CD4-positive, CD25-positive, alpha-beta regulatory T cell (primary cell): Measurements from ENCODE around the gene MCEE. TPM values are rescaled to one million over a fixed set of nuclear protein-coding genes. Genes with fewer than 3 reads are reported as not detected.
"Not testable (repeated sequence)": the region's sequence is repeated elsewhere in the genome, so short reads cannot be mapped to it uniquely, and the experiment has no call there.

Experiments
- ATAC-seq, 2 donors: fragments of 150-1000 bp; cut with Tn5 transposase; one replicate each; pipeline ENCODE4 v1.10.0; 2021; ENCODE audit warnings: low read depth in 2 of 2, moderate number of reproducible peaks in 2 of 2, moderate library complexity in 1 of 2
- DNase-seq, 3 donors: peaks; one replicate each; pipeline versions ENCODE4 v3.0.0 to v3.0.0-alpha.2; 2012 to 2022; ENCODE audit warnings: mixed read lengths in 1 of 3
- H3K27ac ChIP-seq: one replicate; pipeline ENCODE4 v1.7.0; 2013; ENCODE audit warnings: mild to moderate bottlenecking, low read length; ENCODE audit not compliant: insufficient read depth, poor library complexity, severe bottlenecking
- H3K27me3 ChIP-seq: one replicate; pipeline ENCODE4 v1.7.0; 2013; ENCODE audit warnings: low read length; ENCODE audit not compliant: control insufficient read depth, insufficient read depth
- H3K36me3 ChIP-seq: one replicate; pipeline ENCODE4 v1.7.0; 2013; ENCODE audit warnings: mild to moderate bottlenecking, low read length, moderate library complexity; ENCODE audit not compliant: control insufficient read depth, insufficient read depth
- H3K4me1 ChIP-seq: 2 replicates; pipeline ENCODE4 v1.7.0; 2013; ENCODE audit warnings: mild to moderate bottlenecking, low read length; ENCODE audit not compliant: insufficient read depth, control insufficient read depth, poor library complexity, severe bottlenecking
- H3K4me3 ChIP-seq: one replicate; pipeline ENCODE4 v1.7.0; 2013; ENCODE audit warnings: low read depth, mild to moderate bottlenecking, low read length, moderate library complexity
- H3K9me3 ChIP-seq, 2 experiments: 1 replicate in 1 of 2; 2 replicates in 1 of 2; pipeline ENCODE4 v1.7.0; 2013; ENCODE audit warnings: low read length in 2 of 2, mild to moderate bottlenecking in 1 of 2, moderate library complexity in 1 of 2; ENCODE audit not compliant: control insufficient read depth in 2 of 2
- H3K27ac Mint-ChIP-seq, 3 donors: one replicate each; pipeline ENCODE4 v1.8.0; 2020 to 2022; ENCODE audit warnings: mild to moderate bottlenecking in 3 of 3, mixed read lengths in 3 of 3, moderate library complexity in 2 of 3
- H3K27me3 Mint-ChIP-seq: one replicate; pipeline ENCODE4 v1.8.0; 2022; ENCODE audit warnings: mild to moderate bottlenecking, mixed read lengths
- H3K36me3 Mint-ChIP-seq: one replicate; pipeline ENCODE4 v1.8.0; 2020; ENCODE audit warnings: mixed read lengths
- H3K4me1 Mint-ChIP-seq, 4 donors: one replicate each; pipeline ENCODE4 v1.8.0; 2020 to 2022; ENCODE audit warnings: mixed read lengths in 4 of 4, mild to moderate bottlenecking in 1 of 4
- H3K4me3 Mint-ChIP-seq, 4 donors: one replicate each; pipeline ENCODE4 v1.8.0; 2020 to 2022; ENCODE audit warnings: mild to moderate bottlenecking in 4 of 4, mixed read lengths in 4 of 4, moderate library complexity in 3 of 4
- H3K9me3 Mint-ChIP-seq, 7 donors: one replicate each; pipeline ENCODE4 v1.8.0; 2020 to 2022; ENCODE audit warnings: mixed read lengths in 7 of 7, mild to moderate bottlenecking in 3 of 7, moderate library complexity in 2 of 7
- polyA plus RNA-seq, 4 donors: library from polyadenylated mRNA; unstranded; fragments of 300-500 nt; fragmentation: Illumina TruSeq; gene quantifications; one replicate each; pipeline ENCODE4 v1.2.3, GENCODE V29; 2021
- total RNA-seq: library from RNA; stranded (reverse); gene quantifications from one replicate; pipeline ENCODE4 v1.2.3, GENCODE V29; 2022

Gene MCEE
- 12.8 TPM for total RNA-seq
- 10 to 100 TPM; 24.6 to 38.2 (median 33.4) TPM for polyA plus RNA-seq

- no peaks in the 10 kb centered on the region for H3K9me3 Mint-ChIP-seq
- H3K4me3 Mint-ChIP-seq, result no peak within 1 kb of the TSS
- Histone ChIP-seq H3K9me3 (no peaks in the 10 kb centered on the region), H3K4me3 (peak within 1 kb of the TSS; percentile 94), H3K27me3 (no peaks in the 10 kb centered on the region), H3K36me3 (peaks cover 18% of the 10 kb centered on the region), H3K27ac (peak within 1 kb of the TSS; percentile 88), H3K4me1 (peaks cover 44% of the 10 kb centered on the region)
- ATAC-seq (peak; percentile 91 to 92), DNase-seq (peak; percentile 83 to 94 (median 90))
- H3K27me3 Mint-ChIP-seq, result no peaks in the 10 kb centered on the region
- H3K4me1 Mint-ChIP-seq, result peaks cover 5 to 29% (median 21%) of the 10 kb centered on the region in 4 donors
- H3K27ac Mint-ChIP-seq, result peak within 1 kb of the TSS in 1 of 3 donors; percentile 99
- peaks cover 6% of the 10 kb centered on the region for H3K36me3 Mint-ChIP-seq
Measured at GRCh38 chr2:71130152-71130904, at the start of gene MCEE, which contains the start of gene MPHOSPH10. Gene MCEE (minus strand): TSS chr2:71130229. CDS start chr2:71130219, 10 bp downstream. Gene MPHOSPH10 (plus strand): TSS chr2:71130634. CDS start chr2:71130666, 32 bp downstream.

GRCh38 chr2:71178836-71179235 is 48.8 kb upstream of the MCEE start:
- not testable (repeated sequence) for H3K27me3 Mint-ChIP-seq, H3K4me1 Mint-ChIP-seq, H3K9me3 ChIP-seq, H3K9me3 Mint-ChIP-seq, H3K27me3 ChIP-seq, DNase-seq, H3K36me3 Mint-ChIP-seq, H3K4me3 Mint-ChIP-seq, H3K4me1 ChIP-seq, H3K36me3 ChIP-seq, ATAC-seq, H3K27ac ChIP-seq, H3K4me3 ChIP-seq, H3K27ac Mint-ChIP-seq

GRCh38 chr2:71174207-71174606 is 44.2 kb upstream of the MCEE start:
- Mint-ChIP-seq H3K9me3 (peaks cover 0 to 2% (median 0%) of the 10 kb centered on the region in 7 donors), H3K36me3 (no peaks in the 10 kb centered on the region), H3K4me1 (peaks cover 0 to 3% (median 0%) of the 10 kb centered on the region in 4 donors), H3K27me3 (peaks cover 4% of the 10 kb centered on the region), H3K27ac (no peak overlapping the region), H3K4me3 (no peak overlapping the region)
- Histone ChIP-seq H3K27ac (no peak overlapping the region), H3K4me3 (no peak overlapping the region), H3K27me3 (peaks cover 2% of the 10 kb centered on the region), H3K4me1 (no peaks in the 10 kb centered on the region), H3K36me3 (no peaks in the 10 kb centered on the region), H3K9me3 (no peaks in the 10 kb centered on the region)
- ATAC-seq (no peak), DNase-seq (no peak)

- Mint-ChIP-seq H3K4me1 (peaks cover 0 to 3% (median 0%) of the 10 kb centered on the region in 4 donors), H3K9me3 (peaks cover 0 to under 1% (median 0%) of the 10 kb centered on the region in 7 donors), H3K36me3 (no peaks in the 10 kb centered on the region), H3K27me3 (peaks cover 4% of the 10 kb centered on the region), H3K4me3 (no peak overlapping the region), H3K27ac (no peak overlapping the region)
- Histone ChIP-seq H3K27me3 (peaks cover 2% of the 10 kb centered on the region), H3K9me3 (no peaks in the 10 kb centered on the region), H3K4me3 (no peak overlapping the region), H3K36me3 (no peaks in the 10 kb centered on the region), H3K4me1 (no peaks in the 10 kb centered on the region), H3K27ac (no peak overlapping the region)
- no peak for DNase-seq
- no peak for ATAC-seq
Measured at GRCh38 chr2:71173096-71173495, 43.1 kb upstream of the MCEE start.

- Mint-ChIP-seq H3K9me3 (peaks cover 0 to 5% (median 0%) of the 10 kb centered on the region in 7 donors), H3K4me3 (no peak overlapping the region), H3K27ac (no peak overlapping the region), H3K4me1 (no peaks in the 10 kb centered on the region), H3K27me3 (peaks cover 13% of the 10 kb centered on the region), H3K36me3 (no peaks in the 10 kb centered on the region)
- Histone ChIP-seq H3K36me3 (no peaks in the 10 kb centered on the region), H3K9me3 (no peaks in the 10 kb centered on the region), H3K4me3 (no peak overlapping the region), H3K4me1 (no peaks in the 10 kb centered on the region), H3K27ac (no peak overlapping the region), H3K27me3 (no peaks in the 10 kb centered on the region)
- ATAC-seq, result no peak
- no peak for DNase-seq
Measured at GRCh38 chr2:71166812-71167211, 36.8 kb upstream of the MCEE start.

- Mint-ChIP-seq H3K27me3 (peaks cover 13% of the 10 kb centered on the region), H3K4me1 (peaks cover 0 to 8% (median 2%) of the 10 kb centered on the region in 4 donors), H3K27ac (peak overlapping the region in 2 of 3 donors; percentile 49 to 69), H3K4me3 (no peak overlapping the region), H3K9me3 (peaks cover 0 to 3% (median 0%) of the 10 kb centered on the region in 7 donors), H3K36me3 (no peaks in the 10 kb centered on the region)
- Histone ChIP-seq H3K27me3 (no peaks in the 10 kb centered on the region), H3K4me3 (no peak overlapping the region), H3K4me1 (no peaks in the 10 kb centered on the region), H3K27ac (no peak overlapping the region), H3K9me3 (no peaks in the 10 kb centered on the region), H3K36me3 (no peaks in the 10 kb centered on the region)
- peak; percentile 19 to 32 (median 31) for DNase-seq
- ATAC-seq, result peak; percentile 64 to 69
Measured at GRCh38 chr2:71157124-71157793, 27.2 kb upstream of the MCEE start.

- H3K4me3 Mint-ChIP-seq, result no peak overlapping the region
- Histone ChIP-seq H3K36me3 (no peaks in the 10 kb centered on the region), H3K27ac (no peak overlapping the region), H3K27me3 (no peaks in the 10 kb centered on the region), H3K4me3 (no peak overlapping the region), H3K4me1 (no peaks in the 10 kb centered on the region), H3K9me3 (no peaks in the 10 kb centered on the region)
- no peak for DNase-seq
- no peak for ATAC-seq
- H3K27me3 Mint-ChIP-seq, result peaks cover 13% of the 10 kb centered on the region
- H3K9me3 Mint-ChIP-seq, result no peaks in the 10 kb centered on the region
- H3K4me1 Mint-ChIP-seq, result peaks cover 0 to 8% (median 2%) of the 10 kb centered on the region in 4 donors
- H3K36me3 Mint-ChIP-seq, result no peaks in the 10 kb centered on the region
- no peak overlapping the region for H3K27ac Mint-ChIP-seq
Measured at GRCh38 chr2:71156573-71156972, 26.5 kb upstream of the MCEE start.
